Right lobe of liver (tissue), 6 donors: ENCODE measurements around the gene ZMAT1. TPM values are rescaled to one million over a fixed set of nuclear protein-coding genes. Genes with fewer than 3 reads are reported as not detected.
"Not testable (repeated sequence)": the region's sequence is repeated elsewhere in the genome, so short reads cannot be mapped to it uniquely, and the experiment has no call there.

Source experiments
- ATAC-seq, 4 donors: fragments of 200-7000 bp; cut with Tn5 transposase; one replicate each; pipeline ENCODE4 v1.9.1; 2020; ENCODE audit warnings: mild to moderate bottlenecking in 4 of 4, moderate library complexity in 4 of 4
- DNase-seq, 3 donors: peaks; one replicate each; pipeline ENCODE4 v3.0.0-alpha.2; 2020
- H3K27ac ChIP-seq, 3 donors: fragments of 200-600 bp; one replicate each; pipeline ENCODE4 v1.8.0; 2022
- H3K27me3 ChIP-seq, 2 donors: fragments of 200-600 bp; one replicate each; pipeline ENCODE4 v1.8.0; 2022
- H3K36me3 ChIP-seq, 4 donors: fragments of 200-600 bp; sonication (generic) in 1 of 4; one replicate each; pipeline versions ENCODE4 v1.5.1 to v1.8.0; 2017 to 2022; ENCODE audit warnings: control low read depth in 1 of 4
- H3K4me1 ChIP-seq, 4 donors: fragments of 200-600 bp; sonication (generic) in 1 of 4; one replicate each; pipeline versions ENCODE4 v1.5.1 to v1.8.0; 2017 to 2022; ENCODE audit warnings: control low read depth in 1 of 4
- H3K4me3 ChIP-seq, 3 donors: fragments of 200-600 bp; one replicate each; pipeline ENCODE4 v1.8.0; 2022
- H3K9me3 ChIP-seq, 4 donors: fragments of 200-600 bp; sonication (generic) in 1 of 4; one replicate each; pipeline versions ENCODE4 v1.5.1 to v1.8.0; 2017 to 2022; ENCODE audit warnings: control low read depth in 1 of 4
- POLR2A ChIP-seq: fragments of 450-650 bp; IDR thresholded peaks from one replicate; pipeline ENCODE4 v1.6.1; 2017; ENCODE audit warnings: antibody characterized with exemption, mild to moderate bottlenecking
- WGBS: methylation state at CpG from one replicate; pipeline ENCODE4 v1.1.6; 2018; ENCODE audit warnings: low coverage, low lambda C conversion rate; ENCODE audit not compliant: insufficient coverage; ENCODE audit errors: missing lambda C conversion rate; 5-methylcytosine and 5-hydroxymethylcytosine counted together
- intact Hi-C, 2 donors: fragments of 100-400 bp; cut with DNase I; formaldehyde crosslinking; loops; one replicate each; pipeline versions ENCODE4 v1.11.2 to v1.14.1; 2022
- long read RNA-seq: library from polyadenylated mRNA; unstranded; transcript quantifications from one replicate; pipeline ENCODE4 v2.0.0, GENCODE V29; 2019
- total RNA-seq, 6 experiments: library from RNA; depleted of rRNA in 2 of 6; stranded (reverse); fragments of >200 nt in 2 of 6; fragmentation: NEBNext Ultra II Directional in 3 of 6; extraction: Animal tissue kit (Norgen Biotek cat#: 25700) in 3 of 6; gene quantifications; one replicate each; pipeline versions ENCODE4 v1.1.0 to v1.2.4, GENCODE V29; 2016 to 2023
- TF ChIP-seq, protein P1 (sequence below), 4 donors: fragments of 200-600 bp in 3 of 4; fragments of 450-650 bp in 1 of 4; IDR thresholded peaks; one replicate each; pipeline versions ENCODE4 v1.5.1 to v1.8.0; 2016 to 2022; ENCODE audit warnings: antibody characterized with exemption in 4 of 4, mild to moderate bottlenecking in 2 of 4
- donor health status: DM: no; HTN: yes; CAD: no.
- donor health status: DM: no; HTN: no; CAD: no.
- donor health status: DM: no; HTN: no; CAD: no.
- donor health status: DM: no; HTN: yes; CAD: no.
- donor health status: DM: no; HTN: yes; CAD: no.

The ZMAT1 gene
- total RNA-seq, result 1 to 10 TPM; 2.3 to 5.7 (median 2.8) TPM
- long read RNA-seq, result 0 reads

DNA sequence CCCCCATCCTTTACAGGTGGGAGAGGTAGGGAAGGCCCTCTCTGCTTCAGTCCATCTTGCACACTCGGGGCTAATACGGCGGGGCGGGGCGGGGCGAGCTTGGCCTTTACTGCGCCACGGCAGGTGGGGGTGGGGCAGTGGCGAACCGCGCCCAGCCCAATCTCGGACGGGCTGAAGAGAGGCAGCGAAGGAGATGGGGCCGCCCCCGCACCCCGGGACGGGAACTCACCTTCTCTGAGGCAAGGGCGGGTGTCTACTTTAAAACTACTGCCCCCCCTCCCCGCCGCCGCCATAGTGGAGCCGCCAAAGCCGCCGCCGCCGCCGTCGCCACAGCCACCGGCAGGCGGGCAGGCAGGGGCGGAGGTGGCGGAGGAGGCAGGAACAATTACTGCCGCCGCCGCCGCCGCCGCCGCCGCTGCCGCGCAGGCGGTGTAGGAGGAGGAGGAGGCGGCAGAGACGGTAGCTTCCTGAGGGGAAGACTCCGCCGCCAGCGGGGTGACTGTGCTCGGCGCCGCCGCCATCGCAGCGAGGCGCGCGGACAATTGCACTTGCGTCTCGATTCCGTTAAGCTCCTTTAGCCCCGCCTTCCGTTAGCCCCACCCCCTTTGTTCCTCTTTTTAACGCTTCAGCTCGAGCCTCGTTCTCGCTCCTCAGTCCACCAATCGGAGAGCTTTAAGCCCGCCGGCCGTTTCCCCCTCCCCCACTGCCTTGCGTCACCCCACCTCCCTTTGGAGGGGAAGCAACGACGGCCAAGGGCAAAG is at the start of gene ZMAT1:
TSS of gene ZMAT1 (minus strand) at position 540 of the 761 bp plus-strand sequence. CDS start at position 521, 19 bp downstream.
- peak within 1 kb of the TSS; percentile 86 to 92 (median 90) for H3K27ac ChIP-seq
- H3K36me3 ChIP-seq, result no peaks in the 10 kb centered on the region
- ATAC-seq, result peak; percentile 95 to 98 (median 96)
- H3K4me1 ChIP-seq, result no peaks in the 10 kb centered on the region
- DNase-seq, result peak; percentile 95
- intact Hi-C loops, result no loop called here
- TF ChIP-seq POLR2A, result peak; percentile 95
- TF ChIP-seq, protein P1, sequence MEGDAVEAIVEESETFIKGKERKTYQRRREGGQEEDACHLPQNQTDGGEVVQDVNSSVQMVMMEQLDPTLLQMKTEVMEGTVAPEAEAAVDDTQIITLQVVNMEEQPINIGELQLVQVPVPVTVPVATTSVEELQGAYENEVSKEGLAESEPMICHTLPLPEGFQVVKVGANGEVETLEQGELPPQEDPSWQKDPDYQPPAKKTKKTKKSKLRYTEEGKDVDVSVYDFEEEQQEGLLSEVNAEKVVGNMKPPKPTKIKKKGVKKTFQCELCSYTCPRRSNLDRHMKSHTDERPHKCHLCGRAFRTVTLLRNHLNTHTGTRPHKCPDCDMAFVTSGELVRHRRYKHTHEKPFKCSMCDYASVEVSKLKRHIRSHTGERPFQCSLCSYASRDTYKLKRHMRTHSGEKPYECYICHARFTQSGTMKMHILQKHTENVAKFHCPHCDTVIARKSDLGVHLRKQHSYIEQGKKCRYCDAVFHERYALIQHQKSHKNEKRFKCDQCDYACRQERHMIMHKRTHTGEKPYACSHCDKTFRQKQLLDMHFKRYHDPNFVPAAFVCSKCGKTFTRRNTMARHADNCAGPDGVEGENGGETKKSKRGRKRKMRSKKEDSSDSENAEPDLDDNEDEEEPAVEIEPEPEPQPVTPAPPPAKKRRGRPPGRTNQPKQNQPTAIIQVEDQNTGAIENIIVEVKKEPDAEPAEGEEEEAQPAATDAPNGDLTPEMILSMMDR (IDR thresholded peaks at IDR 0.05), result no peak
- H3K9me3 ChIP-seq, result no peaks in the 10 kb centered on the region
- WGBS, result 25% methylated on average over 32 of the region's 74 CpGs
- H3K27me3 ChIP-seq, result no peaks in the 10 kb centered on the region
- peak within 1 kb of the TSS; percentile 50 to 65 (median 55) for H3K4me3 ChIP-seq

DNA sequence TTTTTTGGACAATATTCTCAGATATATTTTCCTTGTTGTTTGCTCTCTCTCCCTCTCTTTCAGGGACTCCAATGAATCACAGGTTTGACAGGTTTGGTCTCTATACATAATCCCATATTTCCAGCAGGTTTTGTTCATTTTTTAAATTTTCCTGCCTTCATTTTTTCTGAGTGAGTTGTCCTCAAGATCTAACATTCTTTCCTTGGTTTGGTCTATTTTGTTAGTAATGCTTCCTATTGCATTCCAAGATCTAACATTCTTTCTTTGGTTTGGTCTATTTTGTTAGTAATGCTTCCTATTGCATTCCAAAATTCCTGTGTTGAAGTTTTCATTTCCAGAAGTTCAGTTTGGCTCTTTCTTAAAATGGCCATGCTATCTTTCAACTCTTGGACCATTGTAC is 45.3 kb upstream of the ZMAT1 start:
- no peak for ATAC-seq
- TF ChIP-seq POLR2A, result no peak
- TF ChIP-seq, protein P1 (IDR thresholded peaks at IDR 0.05), result no peak
- intact Hi-C loops, result no loop called here

DNA sequence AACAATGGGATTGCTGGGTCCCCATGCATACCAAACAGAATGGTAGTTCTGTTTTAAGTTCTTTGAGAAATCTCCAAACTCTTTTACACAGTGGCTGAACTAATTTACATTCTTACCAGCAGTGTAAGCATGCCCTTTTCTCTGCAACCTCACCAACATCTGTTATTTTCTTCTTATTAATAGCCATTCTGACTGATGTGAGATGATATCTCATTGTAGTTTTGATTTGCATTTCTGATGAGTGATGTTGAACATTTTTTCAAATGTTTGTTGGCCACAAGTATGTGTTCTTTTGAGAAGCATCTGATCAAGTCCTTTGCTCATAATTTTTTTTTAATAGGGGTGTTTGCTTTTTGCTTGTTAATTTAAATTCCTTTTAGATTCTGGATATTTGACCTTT is 41.2 kb upstream of the ZMAT1 start:
- ATAC-seq (no peak), DNase-seq (no peak)
- H3K36me3 ChIP-seq, result no peaks in the 10 kb centered on the region
- no peak overlapping the region for H3K27ac ChIP-seq
- intact Hi-C loops, result no loop called here
- TF ChIP-seq, protein P1 (IDR thresholded peaks at IDR 0.05), result no peak
- TF ChIP-seq POLR2A, result no peak
- no peaks in the 10 kb centered on the region for H3K9me3 ChIP-seq
- no peaks in the 10 kb centered on the region for H3K27me3 ChIP-seq
- no peak overlapping the region for H3K4me3 ChIP-seq
- no peaks in the 10 kb centered on the region for H3K4me1 ChIP-seq

More for the DNA sequence above, 45.3 kb upstream of the ZMAT1 start:
- no peak overlapping the region for H3K4me3 ChIP-seq
- no peaks in the 10 kb centered on the region for H3K9me3 ChIP-seq
- DNase-seq, result no peak
- H3K27me3 ChIP-seq, result peaks cover 0 to 13% of the 10 kb centered on the region in 2 donors
- no peaks in the 10 kb centered on the region for H3K36me3 ChIP-seq
- H3K4me1 ChIP-seq, result no peaks in the 10 kb centered on the region
- H3K27ac ChIP-seq, result no peak overlapping the region

DNA sequence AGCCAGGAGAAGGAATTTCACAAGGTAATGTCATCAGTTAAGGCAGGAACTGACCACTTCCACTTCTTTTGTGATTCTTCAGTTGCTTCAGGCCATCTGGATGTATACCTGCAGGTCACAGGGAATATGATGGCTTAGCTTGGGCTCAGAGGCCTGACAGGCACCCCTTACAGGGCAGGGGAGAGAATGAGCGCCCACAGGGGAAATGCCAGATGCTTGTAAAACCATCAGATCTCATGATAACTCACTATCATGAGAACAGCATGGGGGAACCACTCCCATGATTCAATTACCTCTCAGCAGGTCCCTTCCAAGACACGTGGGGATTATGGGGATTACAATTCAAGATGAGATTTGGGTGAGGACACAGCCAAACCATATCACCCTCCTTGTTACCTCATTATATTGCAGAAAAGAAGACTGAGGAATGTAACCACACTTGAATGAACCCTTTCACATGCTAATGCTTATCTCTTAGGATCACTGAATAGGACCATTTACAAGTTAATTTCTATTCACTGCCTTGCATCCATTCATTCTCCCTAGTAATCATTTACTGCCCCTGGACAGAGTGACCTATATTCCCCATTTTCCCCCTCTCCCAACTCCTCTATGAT is 33.2 kb upstream of the ZMAT1 start:
- 0% methylated on average over 1 of the region's 2 CpGs for WGBS
- H3K4me1 ChIP-seq, H3K27me3 ChIP-seq, H3K36me3 ChIP-seq, ATAC-seq, H3K9me3 ChIP-seq, intact Hi-C loops, DNase-seq, H3K4me3 ChIP-seq, H3K27ac ChIP-seq: not testable (repeated sequence)

DNA sequence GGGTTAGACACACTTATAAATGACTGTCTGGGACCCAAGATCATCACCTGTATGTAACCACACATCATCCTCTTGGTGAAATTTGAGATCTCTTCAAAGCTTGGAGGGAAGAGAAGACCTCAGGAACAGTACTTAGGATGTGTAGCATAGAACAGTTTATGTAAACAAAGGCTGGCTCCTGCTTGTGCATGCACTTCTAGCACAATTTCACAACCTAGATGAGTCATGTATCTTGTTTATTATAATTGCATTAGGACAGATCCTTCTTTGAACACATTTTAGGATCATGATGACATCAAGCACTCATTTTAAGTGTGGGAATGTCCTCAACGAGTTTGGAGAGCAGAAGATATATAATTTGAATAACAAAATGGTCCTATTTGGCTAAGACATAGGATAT is 26.3 kb upstream of the ZMAT1 start:
- no peak for DNase-seq
- Histone ChIP-seq H3K4me1 (no peaks in the 10 kb centered on the region), H3K27me3 (peaks cover 0 to 3% of the 10 kb centered on the region in 2 donors), H3K36me3 (no peaks in the 10 kb centered on the region), H3K4me3 (no peak overlapping the region), H3K9me3 (no peaks in the 10 kb centered on the region), H3K27ac (no peak overlapping the region)
- intact Hi-C loops, result no loop called here
- WGBS, result 4% methylated on average over 1 of the region's 1 CpG
- ATAC-seq, result peak in 1 of 4 donors; percentile 52
- TF ChIP-seq POLR2A, result no peak
- TF ChIP-seq, protein P1 (IDR thresholded peaks at IDR 0.05), result no peak
